ENCODE results near the gene MYO3B. TPM values are rescaled to one million over a fixed set of nuclear protein-coding genes. Genes with fewer than 3 reads are reported as not detected.

MYO3B gene
- total and polyA plus RNA-seq, 7 donors = 0.34 TPM; not detected in 6

- Histone ChIP-seq H3K36me3 (no peaks in the 10 kb centered on the region), H3K27me3 (no peaks in the 10 kb centered on the region), H3K4me1 (no peaks in the 10 kb centered on the region), H3K9me3 (no peaks in the 10 kb centered on the region), H3K27ac (no peak overlapping the region), H3K4me3 (no peak overlapping the region)
- WGBS, 2 donors = 92 to 94% methylated on average over 2 of the region's 2 CpGs
- no peak for DNase-seq
- TF ChIP-seq POLR2A (IDR thresholded peaks at IDR 0.05) = no peak
- no peak for TF ChIP-seq CTCF (IDR thresholded peaks at IDR 0.05)
- intact Hi-C loops (cut with DNase I) = no loop called here
Measured at GRCh38 chr2:170381678-170382077, 203.7 kb downstream of the MYO3B start.

DNA sequence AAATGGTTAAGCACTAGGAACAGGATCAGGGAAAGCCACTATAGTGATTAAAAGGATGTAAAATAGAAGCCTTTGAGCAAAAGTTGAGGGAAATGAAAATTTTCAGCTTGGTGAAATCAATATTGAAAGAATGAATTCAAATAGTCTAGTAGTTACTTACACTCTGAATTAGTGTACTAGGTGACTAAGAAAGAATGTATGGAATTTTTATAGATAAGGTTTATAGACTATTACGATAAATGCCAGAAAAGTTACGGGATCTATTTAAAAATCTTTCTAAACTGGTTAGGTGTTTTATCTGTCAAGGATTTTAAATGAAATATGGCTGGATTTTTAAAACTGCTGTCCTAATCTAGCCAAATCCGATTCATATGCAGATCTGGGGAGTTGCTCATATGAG, 208.6 kb downstream of the MYO3B start:
- Histone ChIP-seq H3K27me3 (peaks cover 0 to 5% (median 5%) of the 10 kb centered on the region in 3 donors), H3K36me3 (no peaks in the 10 kb centered on the region), H3K27ac (no peak overlapping the region), H3K9me3 (no peaks in the 10 kb centered on the region), H3K4me3 (no peak overlapping the region), H3K4me1 (no peaks in the 10 kb centered on the region)
- 25 to 67% methylated on average over 3 of the region's 3 CpGs for WGBS, 2 donors
- intact Hi-C loops (cut with DNase I) = no loop called here
- TF ChIP-seq POLR2A (IDR thresholded peaks at IDR 0.05) (no peak), EP300 (IDR thresholded peaks at IDR 0.05) (no peak), CTCF (IDR thresholded peaks at IDR 0.05) (no peak), POLR2AphosphoS5 (IDR thresholded peaks at IDR 0.05) (no peak)
- no peak for DNase-seq

- Histone ChIP-seq H3K4me1 (peaks cover 0 to 17% (median 0%) of the 10 kb centered on the region in 4 donors), H3K4me3 (no peak overlapping the region), H3K36me3 (no peaks in the 10 kb centered on the region), H3K27ac (no peak overlapping the region), H3K9me3 (no peaks in the 10 kb centered on the region), H3K27me3 (peaks cover 0 to 5% (median 5%) of the 10 kb centered on the region in 3 donors)
- WGBS, 2 donors = 68 to 69% methylated on average over 2 of the region's 2 CpGs
- no peak for DNase-seq
- intact Hi-C loops (cut with DNase I) = no loop called here
- no peak for TF ChIP-seq POLR2A (IDR thresholded peaks at IDR 0.05)
- no peak for TF ChIP-seq CTCF (IDR thresholded peaks at IDR 0.05)
- TF ChIP-seq POLR2AphosphoS5 (IDR thresholded peaks at IDR 0.05) = no peak
- no peak for TF ChIP-seq EP300 (IDR thresholded peaks at IDR 0.05)
Measured at GRCh38 chr2:170391018-170391417, 213.1 kb downstream of the MYO3B start.

- Histone ChIP-seq H3K9me3 (no peaks in the 10 kb centered on the region), H3K4me3 (no peak overlapping the region), H3K27me3 (peaks cover 0 to 5% (median 5%) of the 10 kb centered on the region in 3 donors), H3K4me1 (peaks cover 0 to 17% (median 0%) of the 10 kb centered on the region in 4 donors), H3K27ac (no peak overlapping the region), H3K36me3 (no peaks in the 10 kb centered on the region)
- WGBS, 2 donors = 86 to 92% methylated on average over 5 of the region's 5 CpGs
- intact Hi-C loops (cut with DNase I) = no loop called here
- DNase-seq = no peak
- TF ChIP-seq POLR2AphosphoS5 (IDR thresholded peaks at IDR 0.05) = no peak
- no peak for TF ChIP-seq POLR2A (IDR thresholded peaks at IDR 0.05)
- TF ChIP-seq EP300 (IDR thresholded peaks at IDR 0.05) = no peak
- no peak for TF ChIP-seq CTCF (IDR thresholded peaks at IDR 0.05)
Measured at GRCh38 chr2:170391697-170392096, 213.8 kb downstream of the MYO3B start.

DNA sequence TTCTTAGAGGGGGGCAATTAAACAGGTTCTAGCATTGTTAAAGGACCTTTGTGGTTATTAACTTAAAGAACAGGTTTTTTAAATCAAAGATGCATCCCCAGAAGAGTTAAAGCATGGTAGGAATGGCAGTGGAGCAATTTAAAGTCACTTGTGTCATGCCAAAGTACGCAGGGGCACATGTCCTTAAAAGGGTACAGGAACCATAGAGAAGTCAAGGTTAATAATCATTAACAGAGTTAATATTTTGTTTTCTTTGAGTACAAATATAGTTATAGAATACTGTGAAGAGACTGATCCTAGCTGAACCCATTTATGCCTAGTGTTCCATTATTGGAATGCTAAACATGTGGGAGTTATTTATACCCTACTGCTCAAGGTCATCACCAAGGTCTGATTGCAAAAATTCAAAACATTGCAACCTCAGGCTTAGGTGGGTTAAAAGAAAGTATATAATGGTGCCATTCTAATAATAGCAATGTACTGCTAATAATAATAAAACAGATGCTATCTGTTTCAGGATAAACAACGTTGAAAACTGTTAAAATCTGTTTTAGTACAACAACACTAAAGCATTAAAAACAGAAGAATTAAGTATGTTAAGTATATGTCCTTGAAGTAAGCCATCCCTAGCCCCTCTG, 216.0 kb downstream of the MYO3B start:
- WGBS, 2 donors = 37 to 64% methylated on average over 2 of the region's 2 CpGs
- Histone ChIP-seq H3K27ac (no peak overlapping the region), H3K4me1 (peaks cover 0 to 17% (median 0%) of the 10 kb centered on the region in 4 donors), H3K9me3 (no peaks in the 10 kb centered on the region), H3K27me3 (no peaks in the 10 kb centered on the region), H3K36me3 (no peaks in the 10 kb centered on the region), H3K4me3 (no peak overlapping the region)
- TF ChIP-seq POLR2A (IDR thresholded peaks at IDR 0.05) (no peak), POLR2AphosphoS5 (IDR thresholded peaks at IDR 0.05) (no peak), CTCF (IDR thresholded peaks at IDR 0.05) (no peak), EP300 (IDR thresholded peaks at IDR 0.05) (no peak)
- DNase-seq = no peak
- intact Hi-C loops (cut with DNase I) = no loop called here

All from sigmoid colon (tissue), 7 donors.